SK-N-SH treated with all-trans-retinoic acid at 6 μM for 48 hours (cell line): ENCODE measurements around the gene DMBT1.

Source experiments
- ARNTL ChIP-seq: fragments of 450-650 bp; formaldehyde crosslinking; IDR thresholded peaks from 2 replicates; pipeline ENCODE4 v1.5.0; 2020; ENCODE audit warnings: low read depth, mild to moderate bottlenecking, moderate library complexity, borderline replicate concordance
- CREB5 ChIP-seq: fragments of 250-450 bp; sonication (Bioruptor Pico); IDR thresholded peaks from 2 replicates; pipeline ENCODE4 v1.5.1; 2020; ENCODE audit warnings: low read depth, mild to moderate bottlenecking, moderate library complexity
- CSDC2 ChIP-seq: fragments of 250-450 bp; sonication (Bioruptor Pico); IDR thresholded peaks from 2 replicates; pipeline ENCODE4 v1.5.0; 2020; ENCODE audit warnings: mild to moderate bottlenecking, moderate library complexity
- CSRNP3 ChIP-seq: fragments of 250-450 bp; sonication (Bioruptor Pico); IDR thresholded peaks from 2 replicates; pipeline ENCODE4 v1.5.1; 2021; ENCODE audit warnings: mild to moderate bottlenecking, moderate library complexity
- ESRRG ChIP-seq: fragments of 250-450 bp; sonication (Bioruptor Pico); IDR thresholded peaks from 2 replicates; pipeline ENCODE4 v1.6.1; 2021; ENCODE audit warnings: mild to moderate bottlenecking
- ISL1 ChIP-seq: fragments of 250-450 bp; sonication (Bioruptor Pico); IDR thresholded peaks from 2 replicates; pipeline ENCODE4 v2.1.2; 2022; ENCODE audit warnings: mild to moderate bottlenecking, moderate library complexity
- OSR1 ChIP-seq: fragments of 250-450 bp; sonication (Bioruptor Pico); IDR thresholded peaks from 2 replicates; pipeline ENCODE4 v1.8.0; 2022; ENCODE audit warnings: moderate library complexity, mild to moderate bottlenecking, inconsistent platforms
- PATZ1 ChIP-seq: fragments of 250-450 bp; sonication (Bioruptor Pico); IDR thresholded peaks from 2 replicates; pipeline ENCODE4 v1.8.0; 2020; ENCODE audit warnings: mild to moderate bottlenecking, moderate library complexity, borderline replicate concordance
- POU6F1 ChIP-seq: fragments of 250-450 bp; sonication (Bioruptor Pico); IDR thresholded peaks from 2 replicates; pipeline ENCODE4 v1.8.0; 2021; ENCODE audit warnings: low read depth, mild to moderate bottlenecking, moderate library complexity, borderline replicate concordance
- TCF4 ChIP-seq: fragments of 250-450 bp; sonication (Bioruptor Pico); IDR thresholded peaks from 2 replicates; pipeline ENCODE4 v1.8.0; 2021; ENCODE audit warnings: mild to moderate bottlenecking, moderate library complexity, borderline replicate concordance
- TOX ChIP-seq: fragments of 250-450 bp; sonication (Bioruptor Pico); IDR thresholded peaks from 2 replicates; pipeline ENCODE4 v1.8.0; 2021; ENCODE audit warnings: mild to moderate bottlenecking, moderate library complexity, borderline replicate concordance
- TSHZ2 ChIP-seq: fragments of 250-450 bp; sonication (Bioruptor Pico); IDR thresholded peaks from 2 replicates; pipeline ENCODE4 v1.5.0; 2020; ENCODE audit warnings: mild to moderate bottlenecking, moderate library complexity
- ZFP30 ChIP-seq: fragments of 450-650 bp; formaldehyde crosslinking; IDR thresholded peaks from 2 replicates; pipeline ENCODE4 v1.5.0; 2022; ENCODE audit warnings: mild to moderate bottlenecking, moderate library complexity

- TF ChIP-seq CREB5 (CRISPR knock-in tag) (no peak), OSR1 (no peak), PATZ1 (CRISPR knock-in tag) (no peak), ARNTL (CRISPR knock-in tag) (no peak), CSRNP3 (no peak), TSHZ2 (CRISPR knock-in tag) (no peak), ISL1 (CRISPR knock-in tag) (no peak), TCF4 (no peak), POU6F1 (no peak), ESRRG (CRISPR knock-in tag) (no peak), TOX (CRISPR knock-in tag) (no peak), ZFP30 (no peak), CSDC2 (CRISPR knock-in tag) (no peak)
Measured at GRCh38 chr10:122638106-122638505, 77.6 kb downstream of the DMBT1 start.
